ENCODE data around the gene PA2G4.

GRCh38 chr12:56157201-56158028 is 53.1 kb downstream of the PA2G4 start:
- TF ChIP-seq CTCF (IDR thresholded peaks at IDR 0.05) (no peak), ZFX (IDR thresholded peaks at IDR 0.05; ENCODE audit: borderline replicate concordance) (no peak)
